MM.1S (cell line): ENCODE data around the gene CXCL17.

Experiments
- CTCF ChIP-seq: fragments of 300-600 bp; sonication (generic); IDR thresholded peaks from 2 replicates; pipeline ENCODE4 v1.5.1; 2016; ENCODE audit warnings: antibody characterized with exemption, low read length, mixed read lengths
- EZH2 ChIP-seq: fragments of 300-600 bp; sonication (generic); optimal IDR thresholded peaks from 2 replicates; pipeline ENCODE3; 2017; ENCODE audit warnings: low read depth, mild to moderate bottlenecking, antibody characterized with exemption, low read length, mixed read lengths
- EZH2phosphoT487 ChIP-seq: fragments of 300-600 bp; sonication (generic); IDR thresholded peaks from 2 replicates; pipeline ENCODE4 v1.6.1; 2018; ENCODE audit warnings: antibody characterized with exemption, low read length

DNA sequence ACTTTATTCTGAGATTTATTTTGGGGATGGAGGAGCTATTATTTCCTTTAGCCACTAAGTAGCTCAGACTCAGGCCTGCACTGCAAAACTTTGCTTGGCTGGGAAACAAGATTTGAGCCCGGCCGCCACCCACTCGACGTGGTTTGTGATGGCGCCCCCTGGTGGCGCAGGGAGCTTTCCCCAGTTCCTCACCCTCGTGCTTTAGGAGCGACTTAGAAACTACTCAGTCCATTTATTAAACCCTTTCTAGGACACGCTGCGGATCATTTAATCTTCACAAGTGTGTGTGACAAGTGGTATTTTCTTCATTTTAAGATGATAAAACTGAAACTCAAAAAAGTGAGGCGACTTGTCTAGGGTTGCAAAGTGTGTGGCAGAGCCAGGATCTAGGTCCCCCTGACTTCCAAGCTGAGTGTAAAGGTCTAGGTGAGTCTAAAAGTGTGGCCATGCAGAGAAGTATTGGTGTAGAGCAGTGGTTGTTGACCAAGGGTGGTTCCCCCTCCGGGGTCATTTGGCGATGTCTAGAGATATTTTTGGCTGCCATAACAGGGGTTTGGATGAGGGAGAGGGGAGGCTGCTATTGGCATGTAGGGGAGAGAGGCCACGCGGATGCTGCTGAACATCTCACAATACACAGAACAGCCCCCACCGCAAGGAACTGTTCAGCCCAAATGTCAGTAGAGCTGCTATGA, 2.2 kb downstream of the CXCL17 start:
- peak; percentile 95 for TF ChIP-seq CTCF
- no peak for TF ChIP-seq EZH2
- TF ChIP-seq EZH2phosphoT487: no peak
